GM12892 (cell line): ENCODE measurements around the gene SCPEP1.

Experiments
- POLR2A ChIP-seq: IDR thresholded peaks from 2 replicates; pipeline ENCODE4 v1.6.1; 2011; ENCODE audit warnings: low read depth, low read length, control low read depth
- POLR2AphosphoS5 ChIP-seq: IDR thresholded peaks from 2 replicates; pipeline ENCODE4 v1.6.1; 2011; ENCODE audit warnings: low read depth, low read length, control low read depth
- TAF1 ChIP-seq: IDR thresholded peaks from 2 replicates; pipeline ENCODE4 v1.6.1; 2011; ENCODE audit warnings: low read depth, mild to moderate bottlenecking, control low read depth, low read length, borderline replicate concordance

GRCh38 chr17:57050306-57050705, 72.4 kb downstream of the SCPEP1 start:
- TF ChIP-seq POLR2A (no peak), POLR2AphosphoS5 (no peak), TAF1 (no peak)
